Neural cell (in vitro differentiated cells): ENCODE measurements around the gene SMARCB1.

Experiments used
- CTCF ChIP-seq: fragments of 450-650 bp; IDR thresholded peaks from 2 replicates; pipeline ENCODE4 v1.5.1; 2014; ENCODE audit warnings: antibody characterized with exemption, mild to moderate bottlenecking, moderate library complexity; ENCODE audit not compliant: poor library complexity, severe bottlenecking
- TAF1 ChIP-seq: IDR thresholded peaks from 2 replicates; pipeline ENCODE4 v1.6.1; 2012; ENCODE audit warnings: low read depth

GRCh38 chr22:23775779-23776375 lies 10.9 kb upstream of the SMARCB1 start:
- no peak for TF ChIP-seq CTCF
- TF ChIP-seq TAF1: no peak
